Central memory CD8-positive, alpha-beta T cell (primary cell): ENCODE data around the gene VTCN1.
"Not testable (repeated sequence)": the region's sequence is repeated elsewhere in the genome, so short reads cannot be mapped to it uniquely, and the experiment has no call there.

Experiments
- ATAC-seq: fragments of 150-1000 bp; cut with Tn5 transposase; replicated peaks from 2 replicates; pipeline ENCODE4 v1.10.0; 2022; ENCODE audit warnings: mild to moderate bottlenecking, moderate FRiP score, moderate number of reproducible peaks; ENCODE audit not compliant: poor library complexity, severe bottlenecking; ENCODE audit errors: extremely low read depth
- DNase-seq, 2 donors: peaks; one replicate each; pipeline ENCODE4 v3.0.0; 2021; ENCODE audit warnings: low spot score in 2 of 2
- H3K27ac Mint-ChIP-seq: one replicate; pipeline ENCODE4 v1.8.0; 2022; ENCODE audit warnings: low read depth, mild to moderate bottlenecking, moderate library complexity, mixed read lengths
- H3K27me3 Mint-ChIP-seq: one replicate; pipeline ENCODE4 v1.8.0; 2022; ENCODE audit warnings: mixed read lengths
- H3K36me3 Mint-ChIP-seq: one replicate; pipeline ENCODE4 v1.8.0; 2022; ENCODE audit warnings: mild to moderate bottlenecking, moderate library complexity, mixed read lengths; ENCODE audit not compliant: insufficient read depth
- H3K4me1 Mint-ChIP-seq: one replicate; pipeline ENCODE4 v1.8.0; 2022; ENCODE audit warnings: mixed read lengths
- H3K4me3 Mint-ChIP-seq: one replicate; pipeline ENCODE4 v1.8.0; 2022; ENCODE audit warnings: mild to moderate bottlenecking, moderate library complexity, mixed read lengths
- H3K9me3 Mint-ChIP-seq: one replicate; pipeline ENCODE4 v1.8.0; 2022; ENCODE audit warnings: mixed read lengths

VTCN1 gene

GRCh38 chr1:117124661-117125060, 86.1 kb downstream of the VTCN1 start:
- H3K4me3 Mint-ChIP-seq: no peak overlapping the region
- H3K36me3 Mint-ChIP-seq: no peaks in the 10 kb centered on the region
- no peak for ATAC-seq
- no peak overlapping the region for H3K27ac Mint-ChIP-seq
- H3K4me1 Mint-ChIP-seq: peaks cover 5% of the 10 kb centered on the region
- H3K27me3 Mint-ChIP-seq: no peaks in the 10 kb centered on the region
- DNase-seq: no peak
- H3K9me3 Mint-ChIP-seq: no peaks in the 10 kb centered on the region

- Mint-ChIP-seq H3K27me3 (no peaks in the 10 kb centered on the region), H3K27ac (no peak overlapping the region), H3K36me3 (no peaks in the 10 kb centered on the region), H3K9me3 (no peaks in the 10 kb centered on the region), H3K4me3 (peak overlapping the region; percentile 78), H3K4me1 (peaks cover 5% of the 10 kb centered on the region)
- ATAC-seq (no peak), DNase-seq (no peak)
Measured at GRCh38 chr1:117123274-117123673, 87.5 kb downstream of the VTCN1 start.

- Mint-ChIP-seq H3K27ac (no peak overlapping the region), H3K36me3 (no peaks in the 10 kb centered on the region)
- ATAC-seq: no peak
Measured at GRCh38 chr1:117122330-117123025, 88.2 kb downstream of the VTCN1 start.

GRCh38 chr1:117121589-117122329, 89.0 kb downstream of the VTCN1 start, which contains the start of gene TRIM45:
TRIM45 (minus strand) TSS chr1:117121749; CDS start chr1:117121201, 548 bp downstream.
- peak; percentile 81 for ATAC-seq

More at GRCh38 chr1:117122330-117123025, 88.2 kb downstream of the VTCN1 start:
- H3K9me3 Mint-ChIP-seq: no peaks in the 10 kb centered on the region
- peaks cover 5% of the 10 kb centered on the region for H3K4me1 Mint-ChIP-seq
- no peak for DNase-seq
- H3K27me3 Mint-ChIP-seq: no peaks in the 10 kb centered on the region
- peak overlapping the region; percentile 78 for H3K4me3 Mint-ChIP-seq

GRCh38 chr1:117120774-117121588, 89.7 kb downstream of the VTCN1 start:
- no peak for DNase-seq
- Mint-ChIP-seq H3K4me3 (peak overlapping the region; percentile 78), H3K4me1 (peaks cover 5% of the 10 kb centered on the region), H3K27ac (no peak overlapping the region), H3K9me3 (no peaks in the 10 kb centered on the region), H3K36me3 (no peaks in the 10 kb centered on the region), H3K27me3 (no peaks in the 10 kb centered on the region)
- no peak for ATAC-seq

More at GRCh38 chr1:117121589-117122329, 89.0 kb downstream of the VTCN1 start, which contains the start of gene TRIM45:
- DNase-seq: peak; percentile 60 to 66
- Mint-ChIP-seq H3K9me3 (no peaks in the 10 kb centered on the region), H3K27ac (no peak within 1 kb of the TSS), H3K36me3 (no peaks in the 10 kb centered on the region), H3K27me3 (no peaks in the 10 kb centered on the region), H3K4me3 (peak within 1 kb of the TSS; percentile 78), H3K4me1 (peaks cover 5% of the 10 kb centered on the region)

GRCh38 chr1:117119144-117119543, 91.6 kb downstream of the VTCN1 start:
- not testable (repeated sequence) for H3K4me1 Mint-ChIP-seq, H3K9me3 Mint-ChIP-seq, H3K27me3 Mint-ChIP-seq, ATAC-seq, H3K4me3 Mint-ChIP-seq, DNase-seq, H3K27ac Mint-ChIP-seq, H3K36me3 Mint-ChIP-seq

- Mint-ChIP-seq H3K9me3 (no peaks in the 10 kb centered on the region), H3K27ac (no peak overlapping the region), H3K4me1 (peaks cover 5% of the 10 kb centered on the region), H3K4me3 (no peak overlapping the region), H3K36me3 (no peaks in the 10 kb centered on the region), H3K27me3 (no peaks in the 10 kb centered on the region)
- ATAC-seq (no peak), DNase-seq (no peak)
Measured at GRCh38 chr1:117118137-117118536, 92.6 kb downstream of the VTCN1 start.

- Mint-ChIP-seq H3K27ac (no peak overlapping the region), H3K9me3 (no peaks in the 10 kb centered on the region), H3K4me1 (peaks cover 3% of the 10 kb centered on the region), H3K36me3 (no peaks in the 10 kb centered on the region), H3K4me3 (no peak overlapping the region), H3K27me3 (no peaks in the 10 kb centered on the region)
- ATAC-seq (no peak), DNase-seq (no peak)
Measured at GRCh38 chr1:117117697-117118096, 93.0 kb downstream of the VTCN1 start.

- Mint-ChIP-seq H3K36me3 (no peaks in the 10 kb centered on the region), H3K27ac (no peak overlapping the region), H3K27me3 (no peaks in the 10 kb centered on the region), H3K4me1 (no peaks in the 10 kb centered on the region), H3K4me3 (no peak overlapping the region), H3K9me3 (no peaks in the 10 kb centered on the region)
- DNase-seq (no peak), ATAC-seq (no peak)
Measured at GRCh38 chr1:117116784-117117130, 94.0 kb downstream of the VTCN1 start.

GRCh38 chr1:117116090-117116783, 94.5 kb downstream of the VTCN1 start:
- Mint-ChIP-seq H3K4me1 (no peaks in the 10 kb centered on the region), H3K9me3 (no peaks in the 10 kb centered on the region), H3K4me3 (no peak overlapping the region), H3K36me3 (no peaks in the 10 kb centered on the region), H3K27me3 (no peaks in the 10 kb centered on the region), H3K27ac (no peak overlapping the region)
- ATAC-seq (no peak), DNase-seq (no peak)

- DNase-seq (no peak), ATAC-seq (peak; percentile 24)
- Mint-ChIP-seq H3K9me3 (no peaks in the 10 kb centered on the region), H3K36me3 (no peaks in the 10 kb centered on the region), H3K27me3 (no peaks in the 10 kb centered on the region), H3K4me1 (no peaks in the 10 kb centered on the region), H3K27ac (no peak overlapping the region), H3K4me3 (no peak overlapping the region)
Measured at GRCh38 chr1:117114877-117115276, 95.8 kb downstream of the VTCN1 start.

- Mint-ChIP-seq H3K9me3 (no peaks in the 10 kb centered on the region), H3K4me3 (no peak overlapping the region), H3K27me3 (no peaks in the 10 kb centered on the region), H3K27ac (no peak overlapping the region), H3K4me1 (no peaks in the 10 kb centered on the region), H3K36me3 (no peaks in the 10 kb centered on the region)
- no peak for DNase-seq
- no peak for ATAC-seq
Measured at GRCh38 chr1:117113199-117113598, 97.5 kb downstream of the VTCN1 start.
